HG03460 (cell line): ENCODE results near the gene DDX18.
A peak's percentile ranks its signal among the peaks of the same experiment; 100 is the strongest.
"Not testable (repeated sequence)": the region's sequence is repeated elsewhere in the genome, so short reads cannot be mapped to it uniquely, and the experiment has no call there.

Experiments used
- ATAC-seq: cut with Tn5 transposase; IDR thresholded peaks from one replicate; pipeline ENCODE4 v1.9.1; 2021; ENCODE audit not compliant: unreplicated experiment

Gene DDX18

GRCh38 chr2:117814417-117815264 lies at the start of gene DDX18:
Gene DDX18, plus strand, starts transcription at chr2:117814691. Its CDS starts 87 bp downstream, at chr2:117814778.
- ATAC-seq: peak; percentile 98

- ATAC-seq: no peak
Observed at GRCh38 chr2:117770730-117771129, 43.8 kb upstream of the DDX18 start.

- ATAC-seq: no peak
Observed at GRCh38 chr2:117771969-117772630, 42.4 kb upstream of the DDX18 start.

GRCh38 chr2:117774716-117775115 lies 39.8 kb upstream of the DDX18 start:
- no peak for ATAC-seq

GRCh38 chr2:117775703-117776219 lies 38.7 kb upstream of the DDX18 start:
- ATAC-seq: no peak

GRCh38 chr2:117776888-117777287 lies 37.6 kb upstream of the DDX18 start:
- no peak for ATAC-seq

- no peak for ATAC-seq
Observed at GRCh38 chr2:117785740-117786139, 28.8 kb upstream of the DDX18 start.

GRCh38 chr2:117786520-117786919 lies 28.0 kb upstream of the DDX18 start:
- ATAC-seq: no peak

GRCh38 chr2:117789505-117789904 lies 25.0 kb upstream of the DDX18 start:
- ATAC-seq: no peak

- no peak for ATAC-seq
Observed at GRCh38 chr2:117794668-117795067, 19.8 kb upstream of the DDX18 start.

GRCh38 chr2:117801826-117802225 lies 12.7 kb upstream of the DDX18 start:
- ATAC-seq: no peak

GRCh38 chr2:117803644-117804325 lies 10.7 kb upstream of the DDX18 start:
- not testable (repeated sequence) for ATAC-seq

- no peak for ATAC-seq
Observed at GRCh38 chr2:117812443-117812842, 2.0 kb upstream of the DDX18 start.

- ATAC-seq: no peak
Observed at GRCh38 chr2:117815946-117816345, 1.5 kb downstream of the DDX18 start.

GRCh38 chr2:117818921-117819320 lies 4.4 kb downstream of the DDX18 start:
- no peak for ATAC-seq

GRCh38 chr2:117820444-117820843 lies 6.0 kb downstream of the DDX18 start:
- ATAC-seq: peak; percentile 64

GRCh38 chr2:117825437-117825836 lies 10.9 kb downstream of the DDX18 start:
- no peak for ATAC-seq

- not testable (repeated sequence) for ATAC-seq
Observed at GRCh38 chr2:117827464-117827863, 13.0 kb downstream of the DDX18 start.

GRCh38 chr2:117828870-117829269 lies 14.4 kb downstream of the DDX18 start:
- no peak for ATAC-seq

GRCh38 chr2:117832332-117832731 lies 17.8 kb downstream of the DDX18 start:
- no peak for ATAC-seq

GRCh38 chr2:117832905-117833613 lies 18.6 kb downstream of the DDX18 start:
- no peak for ATAC-seq
